GM12891 (cell line): ENCODE measurements around the gene CNIH2.

Experiments
- POLR2A ChIP-seq: IDR thresholded peaks from 2 replicates; pipeline ENCODE4 v1.6.1; 2011; ENCODE audit warnings: low read depth, low read length, control low read depth
- SPI1 ChIP-seq: IDR thresholded peaks from 2 replicates; pipeline ENCODE4 v1.6.1; 2011; ENCODE audit warnings: low read depth, low read length, control low read depth
- TAF1 ChIP-seq: IDR thresholded peaks from 2 replicates; pipeline ENCODE4 v1.6.1; 2011; ENCODE audit warnings: low read depth, low read length, control low read depth

- TF ChIP-seq POLR2A (no peak), TAF1 (no peak), SPI1 (no peak)
Observed at GRCh38 chr11:66239998-66240780, 37.8 kb upstream of the CNIH2 start.
